ENCODE results near the gene IL1RAPL2. TPM values are rescaled to one million over a fixed set of nuclear protein-coding genes. Genes with fewer than 3 reads are reported as not detected.

Gene IL1RAPL2
- total and polyA plus RNA-seq, 2 donors (not counting 3 experiments of a cell fraction or from before 2014, with no cell fraction given), result not detected

GRCh38 chrX:105424729-105425128 is 858.7 kb downstream of the IL1RAPL2 start:
- ChIA-PET POLR2A (no interaction called here), CTCF (no interaction called here)
- dilution Hi-C loops (cut with MboI; ENCODE audit: extremely low pct_ligation_motif_present, low sequenced_read_pairs) (no loop called here), intact Hi-C loops (cut with micrococcal nuclease) (no loop called here)
- Histone ChIP-seq H2AFZ (ENCODE audit: low read depth, low read length) (no peak overlapping the region), H3K27ac (ENCODE audit: insufficient read depth, low read depth, low read length) (no peak overlapping the region), H3K27me3 (ENCODE audit: control insufficient read depth in 2 of 2, insufficient read depth in 2 of 2, low read length in 2 of 2) (no peaks in the 10 kb centered on the region), H3K4me3 (replicated peaks in 1 of 3; ENCODE audit: insufficient read depth in 1 of 3, low read depth in 1 of 3, low read length in 3 of 3) (no peak overlapping the region), H4K20me1 (replicated peaks; ENCODE audit: control insufficient read depth, extremely low read depth, insufficient read depth, low read length) (no peaks in the 10 kb centered on the region), H3K9ac (replicated peaks; ENCODE audit: extremely low read depth, insufficient read depth, low read length) (no peak overlapping the region), H3K4me1 (ENCODE audit: control insufficient read depth, extremely low read depth, insufficient read depth, low read length) (no peaks in the 10 kb centered on the region), H3K79me2 (ENCODE audit: control insufficient read depth, insufficient read depth, low read length) (no peaks in the 10 kb centered on the region), H3K9me1 (replicated peaks; ENCODE audit: control insufficient read depth, extremely low read depth, insufficient read depth, low read length) (no peaks in the 10 kb centered on the region), H3K36me3 (ENCODE audit: control insufficient read depth in 2 of 2, extremely low read depth in 1 of 2, insufficient read depth in 2 of 2, low read length in 2 of 2) (no peaks in the 10 kb centered on the region), H3K4me2 (ENCODE audit: insufficient read depth, low read length) (no peak overlapping the region), H3K9me3 (replicated peaks; ENCODE audit: control insufficient read depth, insufficient read depth, low read length) (no peaks in the 10 kb centered on the region)
- no TSS peak for BruUV-seq (replicated peaks)
- FAIRE-seq, result no peak
- DNase-seq (ENCODE audit: low read depth, low spot score), result no peak
- TF ChIP-seq POLR2A (IDR thresholded peaks at IDR 0.05; ENCODE audit: low read depth, low read length), result no peak
- no peak for TF ChIP-seq EZH2 (IDR thresholded peaks at IDR 0.05; ENCODE audit: borderline replicate concordance, low read depth, low read length, severe bottlenecking)
- no peak for TF ChIP-seq POLR2AphosphoS5 (IDR thresholded peaks at IDR 0.05; ENCODE audit: insufficient read depth, low read depth, low read length)
- TF ChIP-seq MYC (IDR thresholded peaks at IDR 0.05; ENCODE audit: low read depth, low read length), result no peak
- no peak for TF ChIP-seq MAX (IDR thresholded peaks at IDR 0.05; ENCODE audit: insufficient read depth, insufficient read length)
- TF ChIP-seq JUN (IDR thresholded peaks at IDR 0.05; ENCODE audit: borderline replicate concordance, insufficient read depth, insufficient read length, low read depth), result no peak
- no peak for TF ChIP-seq GATA2 (IDR thresholded peaks at IDR 0.05; ENCODE audit: insufficient read depth, insufficient read length, low read depth, low read length)
- TF ChIP-seq FOS (IDR thresholded peaks at IDR 0.05; ENCODE audit: borderline replicate concordance, insufficient read depth, low read length), result no peak
- no peak for TF ChIP-seq CTCF (IDR thresholded peaks at IDR 0.05; ENCODE audit: extremely low read depth in 1 of 2, insufficient read depth in 1 of 2, low read depth in 1 of 2, low read length in 2 of 2)
